GM12892 (cell line): ENCODE measurements around the gene VPS4B.

ENCODE experiments used
- POLR2A ChIP-seq: IDR thresholded peaks from 2 replicates; pipeline ENCODE4 v1.6.1; 2011; ENCODE audit warnings: low read depth, low read length, control low read depth
- POLR2AphosphoS5 ChIP-seq: IDR thresholded peaks from 2 replicates; pipeline ENCODE4 v1.6.1; 2011; ENCODE audit warnings: low read depth, low read length, control low read depth

DNA sequence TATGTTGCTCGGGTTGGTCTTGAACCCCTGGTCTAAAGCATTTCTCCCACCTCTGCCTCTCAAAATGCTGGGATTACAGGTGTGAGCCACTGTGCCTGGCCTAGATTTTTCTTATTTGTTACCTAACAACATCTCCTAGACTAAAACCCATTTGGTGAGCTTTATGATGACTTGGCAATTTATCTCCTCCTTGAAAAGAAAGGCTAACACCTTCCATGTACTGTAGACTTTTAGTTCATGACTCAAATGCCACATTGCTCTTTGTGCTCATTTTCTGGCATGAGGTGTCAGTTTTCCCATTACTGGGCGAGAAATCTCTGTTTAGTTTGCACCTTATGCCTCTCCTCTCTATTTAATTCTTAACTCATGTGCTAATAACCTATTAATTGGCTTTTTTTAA, 42.2 kb upstream of the VPS4B start:
- TF ChIP-seq POLR2A (no peak), POLR2AphosphoS5 (no peak)
